ENCODE measurements around the gene KRT222.

KRT222 gene

DNA sequence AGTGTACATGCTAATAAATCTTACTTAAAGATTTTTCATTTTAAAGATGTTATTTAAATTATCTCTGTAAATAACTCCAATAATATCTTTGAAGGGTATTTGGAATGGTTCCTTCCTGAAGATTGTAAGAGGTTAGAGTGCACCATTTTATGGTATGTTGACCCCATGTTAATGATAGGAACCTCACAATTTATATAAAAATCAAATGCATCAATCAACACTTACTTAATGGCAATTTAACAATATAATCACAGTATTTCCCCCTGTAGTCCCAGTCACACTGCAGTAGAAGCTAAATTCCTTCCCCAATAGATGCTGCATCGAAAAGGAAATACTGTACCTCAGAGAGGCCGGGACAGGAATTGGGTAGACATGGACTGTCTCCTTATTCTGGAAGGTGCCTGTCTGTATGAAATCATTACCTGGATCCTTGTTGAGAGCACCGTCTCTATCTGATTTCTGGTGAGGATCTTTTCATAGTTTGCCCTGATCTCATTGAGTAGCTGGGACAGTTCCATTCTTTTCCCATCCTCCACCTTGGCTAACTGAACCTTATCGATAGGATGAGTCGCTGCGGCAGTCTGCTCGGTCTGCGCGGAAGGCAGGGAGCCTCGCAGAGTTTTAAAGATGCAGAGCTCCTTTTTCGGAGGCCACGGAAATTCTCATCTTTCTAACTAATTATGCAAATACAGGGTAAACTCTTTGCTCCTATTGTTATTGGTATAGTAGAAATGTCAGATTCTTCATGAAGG lies at the start of gene KRT222:
KRT222 (minus strand) TSS at position 596 of the 752 bp plus-strand sequence; CDS start at position 518, 78 bp downstream.
- DNase-seq = no peak

DNA sequence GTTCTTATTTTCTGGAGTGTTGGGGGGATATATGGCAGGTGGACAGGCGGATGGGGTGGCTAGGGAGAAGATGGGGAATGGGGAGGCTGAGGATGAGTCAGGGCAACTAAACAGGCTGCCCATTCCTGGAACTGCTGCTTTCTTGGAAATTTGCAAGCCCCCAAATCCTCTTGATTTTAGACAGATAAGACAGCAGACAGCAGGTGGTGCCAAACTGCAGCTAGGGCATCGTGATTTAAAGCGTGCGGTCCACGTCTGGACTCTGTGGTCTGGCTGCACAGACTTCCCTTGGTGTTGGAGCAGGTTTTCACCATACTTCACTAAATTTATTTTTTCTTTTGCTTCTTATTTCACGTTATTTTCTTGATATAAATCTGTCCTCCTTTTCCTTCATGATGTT lies 49.5 kb upstream of the KRT222 start:
- DNase-seq = no peak

DNA sequence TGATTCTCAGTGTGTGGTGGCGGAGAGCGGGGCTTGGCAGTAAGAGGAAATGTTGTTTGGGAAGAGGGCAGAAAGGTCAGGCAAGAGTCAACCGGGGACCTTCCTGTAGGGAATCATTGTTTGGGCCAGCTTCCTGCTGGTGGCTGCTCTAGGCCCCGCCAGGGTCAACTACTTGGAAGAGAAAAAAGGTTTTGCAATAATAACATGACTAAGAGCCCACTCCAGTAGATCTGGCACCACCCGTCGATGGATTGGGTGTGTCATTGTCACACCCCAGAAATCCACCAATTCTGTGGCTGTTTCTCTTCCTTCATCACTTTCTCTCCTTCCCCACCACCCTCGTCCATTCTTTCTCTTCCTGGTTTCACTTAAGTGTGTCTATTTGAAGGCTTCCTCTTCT lies 42.8 kb upstream of the KRT222 start:
- no peak for DNase-seq

DNA sequence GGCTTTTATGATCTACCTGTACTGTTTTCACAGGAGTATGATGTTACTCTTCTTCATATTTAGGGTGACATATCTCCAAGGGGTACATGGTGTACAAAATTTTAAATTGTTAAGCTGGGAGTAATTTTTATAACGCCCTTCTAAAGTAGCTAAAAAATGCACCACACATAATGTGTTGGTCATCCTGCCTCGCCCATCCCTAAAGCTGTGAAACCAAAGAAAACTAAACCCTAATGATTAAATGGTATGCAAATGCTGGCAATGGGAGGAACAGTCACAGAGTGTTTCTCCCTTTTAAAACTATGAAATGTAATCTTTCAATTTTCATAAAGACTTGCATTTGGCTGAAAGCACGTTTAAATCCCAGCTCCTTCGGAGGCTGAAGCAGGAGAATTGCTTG lies 40.6 kb upstream of the KRT222 start:
- DNase-seq = no peak

DNA sequence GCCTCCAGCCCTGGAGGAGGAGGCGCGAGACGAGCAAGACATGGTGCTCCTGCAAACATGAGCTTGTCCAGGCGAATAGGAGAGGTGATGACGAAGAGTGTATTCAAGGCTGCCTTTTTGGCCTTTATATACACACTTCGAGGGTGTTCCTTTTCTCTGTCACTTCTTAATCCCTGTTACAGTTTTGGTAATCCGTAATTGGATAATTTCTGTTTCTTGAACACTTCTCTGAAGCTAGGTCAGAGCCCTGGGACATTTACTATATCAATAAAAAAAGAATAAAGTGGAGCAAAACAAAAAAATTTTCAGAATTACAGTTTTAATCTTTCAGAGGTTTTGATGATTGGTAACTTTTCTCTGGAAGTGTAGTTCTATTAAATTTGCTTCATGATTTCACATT lies 38.7 kb upstream of the KRT222 start, which contains the start of gene KRT24:
KRT24 (minus strand) TSS at position 101 of the 400 bp plus-strand sequence; CDS start at position 42, 59 bp downstream.
- no peak for DNase-seq

DNA sequence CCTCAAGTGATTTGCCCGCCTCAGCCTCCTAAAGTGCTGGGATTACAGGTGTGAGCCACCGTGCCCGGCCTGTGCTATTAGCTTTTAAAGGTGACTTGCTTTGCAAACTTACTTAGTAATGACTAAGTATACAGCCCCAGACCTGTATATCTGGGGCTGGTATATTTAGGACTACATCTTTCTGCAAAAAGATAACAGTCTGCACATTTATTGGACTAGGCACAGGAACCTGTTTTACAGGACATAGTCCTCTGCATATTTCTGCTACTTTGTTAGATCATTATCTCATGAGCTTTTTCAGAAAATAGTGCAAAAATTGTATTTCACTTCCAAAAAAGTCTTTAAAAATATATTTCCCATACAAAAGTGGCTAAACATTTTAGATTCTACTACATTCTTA lies 37.3 kb upstream of the KRT222 start:
- no peak for DNase-seq

DNA sequence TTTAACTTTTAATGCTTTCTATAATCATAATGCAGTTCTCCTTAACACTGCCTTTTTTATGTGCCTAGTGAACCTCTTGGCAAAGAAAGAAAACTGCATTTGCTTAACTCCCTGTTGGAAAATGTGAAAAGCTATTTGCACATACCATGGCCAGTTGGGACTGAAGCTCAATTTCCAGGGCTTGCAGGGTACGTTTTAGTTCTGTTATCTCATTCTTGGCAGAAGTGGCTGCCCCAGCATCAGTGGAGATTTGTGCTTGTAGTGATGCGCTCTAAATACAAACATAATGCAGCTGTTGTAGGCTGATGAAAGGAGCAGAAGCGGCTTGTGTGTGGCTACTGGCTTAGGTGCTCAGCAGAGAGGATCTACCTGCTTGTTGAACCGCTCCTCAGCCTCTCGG lies 34.9 kb upstream of the KRT222 start:
- no peak for DNase-seq

DNA sequence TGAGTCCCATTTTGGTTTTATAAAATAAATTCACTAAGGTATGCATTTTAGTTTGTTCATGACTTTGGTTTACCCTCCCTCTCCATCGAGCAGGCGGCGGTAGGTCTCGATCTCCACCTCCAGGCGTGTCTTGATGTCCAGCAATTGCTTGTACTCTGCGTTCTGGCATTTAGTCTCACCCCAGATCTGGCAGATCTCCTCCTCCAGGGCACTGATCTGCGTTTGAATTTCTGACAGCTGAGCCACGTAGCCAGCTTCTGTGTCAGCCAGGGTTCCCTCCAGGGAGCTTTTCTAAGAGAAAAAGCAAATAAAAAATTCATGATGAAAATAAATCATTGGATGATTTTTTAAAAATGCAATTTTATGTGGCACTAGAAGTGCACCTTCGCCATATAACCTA lies 34.4 kb upstream of the KRT222 start:
- DNase-seq = no peak

DNA sequence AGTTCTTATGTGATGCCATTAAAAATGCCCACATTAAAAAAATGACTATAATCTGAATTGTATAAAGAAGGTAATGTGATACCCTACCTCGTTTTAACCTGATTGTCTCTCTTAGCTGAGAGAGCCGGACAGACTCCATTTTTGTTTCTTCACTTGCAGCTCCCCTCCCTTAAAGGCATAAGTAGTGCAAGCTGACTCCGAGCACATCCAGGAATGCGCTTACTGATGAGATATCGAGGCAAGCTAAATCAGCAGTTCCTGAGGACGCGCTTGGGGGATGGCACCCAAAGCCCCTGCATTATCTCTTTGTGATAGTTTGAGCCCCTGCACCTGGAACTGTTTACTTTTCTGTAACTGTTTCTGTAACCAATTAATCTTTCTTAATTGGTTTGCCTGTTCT lies 32.3 kb upstream of the KRT222 start:
- no peak for DNase-seq

DNA sequence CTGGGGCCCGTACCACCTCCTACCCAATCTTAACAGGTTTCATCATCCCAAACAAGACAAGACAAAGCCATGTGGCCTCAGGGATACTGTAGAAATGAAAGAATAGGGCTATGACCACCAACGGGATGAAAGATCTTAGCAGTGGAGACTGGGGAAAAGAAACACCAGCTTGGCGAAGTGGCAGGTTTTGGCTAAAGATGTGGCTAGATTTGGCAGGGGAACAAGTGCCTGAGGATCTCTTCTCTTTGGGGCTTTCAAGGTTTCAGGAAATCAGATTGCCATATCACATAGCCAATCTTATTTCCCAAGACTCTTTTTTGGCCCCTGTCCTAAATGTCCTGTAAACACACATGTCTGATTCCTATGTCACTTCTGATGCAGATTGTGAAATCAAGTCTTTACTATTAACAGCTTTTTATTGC lies 31.7 kb upstream of the KRT222 start:
- DNase-seq = no peak

DNA sequence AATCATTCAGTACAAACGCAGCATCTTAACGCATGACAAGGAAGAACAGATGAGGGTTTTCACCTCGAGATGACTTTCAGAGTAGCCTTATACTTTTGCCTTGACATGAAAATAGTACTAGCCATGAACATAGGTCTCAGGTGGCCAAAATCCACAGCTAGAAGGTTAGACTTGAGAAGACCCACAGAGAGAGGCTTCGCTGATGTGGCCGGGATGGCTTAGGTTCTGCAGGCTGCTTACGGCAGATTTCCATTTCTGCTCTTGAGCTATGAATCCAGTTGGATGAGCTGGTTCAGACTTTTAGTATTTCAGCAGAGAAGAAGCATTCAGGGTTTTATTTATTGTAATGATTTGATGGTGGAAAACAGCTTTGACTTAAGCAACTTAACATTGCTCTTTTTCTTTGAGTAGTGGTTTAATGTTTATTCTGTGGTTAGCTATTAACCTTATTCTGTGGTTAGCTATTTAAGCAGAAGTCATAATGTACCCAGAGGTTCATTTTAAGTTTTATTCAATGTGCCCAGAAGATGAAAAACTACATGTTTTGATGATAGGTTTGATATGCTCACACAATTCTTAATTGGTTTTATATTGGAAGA lies 31.0 kb upstream of the KRT222 start:
- DNase-seq = peak; percentile 30

DNA sequence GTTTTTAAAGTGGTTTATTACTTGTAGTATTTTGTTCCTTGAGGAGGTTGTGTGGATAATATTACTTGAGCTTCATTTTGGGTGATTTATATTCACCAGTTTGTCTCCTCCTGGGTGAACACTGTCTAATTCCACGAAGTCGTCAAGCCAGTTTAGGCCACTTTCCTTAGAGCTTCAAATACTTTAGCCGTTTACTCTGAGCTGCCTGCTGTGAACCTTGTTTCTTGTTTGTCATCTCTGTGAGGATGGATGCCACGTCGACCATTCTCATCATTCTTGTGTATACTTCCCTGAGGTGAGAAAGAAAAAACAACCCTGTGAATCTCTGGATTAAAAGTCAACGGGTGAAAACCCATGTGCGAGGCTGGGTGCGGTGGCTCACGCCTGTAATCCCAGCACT lies 29.6 kb upstream of the KRT222 start:
- no peak for DNase-seq

DNA sequence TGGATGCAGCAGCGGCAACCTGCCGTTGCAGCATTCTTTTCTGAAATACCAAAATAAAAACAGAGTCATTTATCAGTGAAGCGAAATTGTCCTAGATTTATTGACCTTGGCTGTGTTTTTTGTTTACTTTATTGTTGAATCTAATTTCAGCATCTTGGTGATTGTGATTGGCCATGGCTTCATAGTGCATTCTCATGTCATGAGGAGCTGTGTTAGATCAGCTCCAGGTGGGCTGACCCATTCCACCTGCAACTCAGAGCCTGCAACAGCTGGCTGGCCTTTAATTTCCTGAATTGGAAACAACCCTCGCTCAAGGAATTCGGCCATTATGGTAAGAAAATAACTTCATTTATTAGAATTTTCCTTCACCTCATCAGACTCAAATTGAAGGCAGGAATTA lies 22.1 kb upstream of the KRT222 start:
- DNase-seq = no peak

DNA sequence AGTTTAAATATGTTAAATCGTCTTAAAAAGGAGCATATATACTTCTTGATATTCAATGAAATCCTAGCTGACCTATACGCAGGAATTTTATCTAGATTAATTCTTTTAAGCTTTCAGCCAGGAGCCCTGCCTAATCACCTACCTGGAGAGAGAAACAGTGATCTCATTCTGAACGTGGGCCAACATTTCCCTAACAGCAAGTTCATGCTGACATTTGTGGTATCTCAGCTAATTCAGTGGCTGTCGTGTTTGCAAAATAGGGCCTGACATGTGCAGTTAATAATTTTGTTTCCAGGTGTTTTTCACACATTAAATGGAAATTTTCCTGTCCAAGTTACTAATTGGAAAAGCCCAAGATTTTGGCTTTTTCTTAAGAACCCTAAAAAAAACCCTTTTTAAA lies 21.2 kb upstream of the KRT222 start:
- DNase-seq = no peak

DNA sequence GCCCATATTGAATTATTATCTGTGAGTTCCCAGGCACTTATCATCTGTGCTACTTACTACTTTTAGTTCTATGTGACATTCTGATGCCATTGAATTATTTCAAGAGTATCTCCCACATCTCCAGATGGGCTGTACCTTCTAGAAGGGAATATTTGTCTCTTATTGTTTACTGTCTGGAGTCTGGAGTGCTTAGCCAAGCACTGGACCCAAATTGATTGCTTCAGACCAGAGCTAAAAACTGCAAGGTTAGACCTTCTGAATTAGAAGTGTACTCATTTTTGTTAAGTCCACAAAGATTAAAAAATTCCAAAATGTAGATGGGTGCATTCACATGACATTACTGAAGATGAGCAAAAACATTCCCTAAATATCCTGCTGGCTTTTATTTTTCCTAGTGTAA lies 16.0 kb upstream of the KRT222 start:
- DNase-seq = no peak

DNA sequence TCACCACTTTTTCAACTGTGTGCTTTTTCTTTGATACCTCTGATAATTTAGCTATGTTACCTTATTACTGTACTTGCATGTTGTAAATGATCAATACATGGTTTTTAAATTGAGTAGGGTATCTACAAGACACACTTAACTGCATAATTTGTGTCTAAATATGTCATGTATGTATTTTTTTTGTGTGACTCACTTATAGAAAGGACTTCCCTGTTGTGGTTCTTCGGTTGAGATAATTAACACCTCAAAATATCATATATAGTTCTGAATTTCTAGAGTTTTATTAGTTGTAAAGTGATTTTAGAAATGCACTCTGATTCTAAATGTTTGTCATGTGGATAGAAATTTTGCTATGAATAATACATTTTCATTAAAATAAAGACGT lies 14.5 kb upstream of the KRT222 start:
- DNase-seq = no peak

DNA sequence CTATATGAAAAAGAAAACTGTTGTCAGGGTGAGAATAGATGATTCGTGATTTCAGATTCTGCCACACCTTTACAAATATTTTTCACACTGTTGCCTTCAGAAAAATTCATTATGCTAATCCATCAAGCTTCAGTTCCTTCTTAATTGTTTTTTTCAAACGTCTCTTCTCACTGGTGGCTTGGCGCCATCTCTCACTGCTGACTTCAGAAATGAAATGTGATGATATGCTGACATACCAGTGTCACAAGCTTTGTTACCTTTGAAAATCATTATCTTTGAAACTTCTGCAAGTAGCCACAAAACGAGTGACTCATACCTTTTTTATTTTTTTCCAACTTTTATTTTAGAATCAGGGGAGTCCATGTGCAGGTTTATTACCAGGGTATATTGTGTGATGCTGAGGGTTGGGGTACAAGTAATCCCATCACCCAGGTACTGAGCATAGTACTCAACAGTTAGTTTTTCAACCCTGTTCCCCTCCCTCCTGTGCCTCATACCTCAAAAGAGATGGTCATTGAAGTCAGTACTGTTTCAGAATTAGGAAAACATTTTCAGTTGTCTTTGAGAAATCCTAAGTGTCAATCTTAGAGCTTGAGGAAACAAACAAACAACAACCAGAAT lies 14.0 kb upstream of the KRT222 start:
- DNase-seq = no peak

DNA sequence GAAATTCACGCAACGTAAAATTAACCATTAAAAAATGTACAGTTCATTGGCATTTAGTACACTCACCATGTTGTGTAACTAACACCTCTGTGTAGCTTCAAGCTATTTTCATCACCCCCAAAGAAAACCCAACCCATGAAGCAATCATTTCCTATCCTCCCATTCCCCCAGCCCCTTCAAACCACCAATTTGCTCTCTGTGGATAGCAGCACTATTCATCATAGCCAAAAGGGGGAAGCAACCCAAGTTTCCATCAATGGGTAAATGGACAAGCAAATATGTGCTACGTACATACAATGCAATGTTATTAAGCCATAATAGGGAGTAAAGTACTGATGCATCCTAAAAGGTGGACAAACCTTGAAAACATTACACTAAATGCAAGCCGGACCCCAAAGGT lies 10.9 kb upstream of the KRT222 start:
- DNase-seq = no peak

DNA sequence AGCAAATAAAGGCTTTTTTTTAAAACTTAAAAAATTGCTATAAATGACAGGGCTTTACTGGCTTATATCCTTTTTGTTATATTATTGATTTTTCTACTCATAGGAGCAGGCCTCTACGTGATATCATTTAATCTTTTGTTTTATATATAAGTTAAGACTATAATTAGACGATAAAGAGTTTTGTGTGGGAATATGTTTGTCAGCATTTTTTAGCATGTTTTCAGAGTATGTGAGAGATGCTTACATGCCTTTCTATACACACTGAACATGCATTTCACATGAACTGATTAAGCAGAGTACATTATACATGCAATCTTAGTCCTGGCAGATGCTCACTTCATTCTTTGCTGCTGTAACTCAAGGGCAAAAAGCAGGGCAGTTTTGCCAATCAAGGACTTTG lies 7.7 kb upstream of the KRT222 start:
- DNase-seq = no peak

DNA sequence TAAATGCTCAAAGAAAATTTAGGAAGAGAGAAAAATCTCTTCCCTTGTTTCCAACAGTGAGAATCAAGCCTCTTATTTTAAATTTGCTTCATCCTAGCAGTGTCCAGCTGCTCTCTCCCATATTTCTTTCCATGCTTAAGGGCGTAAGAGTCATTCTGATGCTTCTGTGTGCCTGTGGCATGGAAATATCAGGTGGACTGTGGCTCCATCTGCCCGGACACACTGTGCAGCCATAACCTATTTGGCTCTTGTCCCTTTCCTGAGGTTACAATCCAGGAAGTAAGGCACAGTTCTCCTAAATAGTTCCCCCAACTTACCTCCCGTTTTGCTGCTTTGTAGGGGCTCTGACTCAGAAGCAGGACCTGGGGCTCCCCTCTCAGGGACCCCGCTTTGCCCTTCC lies 6.3 kb upstream of the KRT222 start:
- no peak for DNase-seq

DNA sequence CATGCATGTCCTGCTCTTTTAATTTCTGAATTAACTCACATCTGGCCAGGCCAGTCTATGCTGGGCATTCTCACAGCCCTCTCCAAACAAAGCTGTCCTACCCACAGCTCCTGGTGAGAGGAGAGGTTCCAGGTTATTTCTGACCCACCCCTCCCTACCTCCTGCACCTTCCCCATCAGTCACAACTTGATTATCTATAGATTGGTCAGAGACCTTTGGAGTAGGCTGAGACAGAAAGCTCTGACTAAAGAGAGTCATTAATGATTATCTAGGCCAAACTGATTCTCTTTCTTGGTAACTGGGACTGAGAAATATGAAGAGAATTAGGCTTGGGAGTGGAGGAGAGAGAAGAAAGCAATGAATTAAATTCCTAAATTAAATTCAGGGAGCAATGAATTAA lies 1.4 kb upstream of the KRT222 start:
- no peak for DNase-seq

DNA sequence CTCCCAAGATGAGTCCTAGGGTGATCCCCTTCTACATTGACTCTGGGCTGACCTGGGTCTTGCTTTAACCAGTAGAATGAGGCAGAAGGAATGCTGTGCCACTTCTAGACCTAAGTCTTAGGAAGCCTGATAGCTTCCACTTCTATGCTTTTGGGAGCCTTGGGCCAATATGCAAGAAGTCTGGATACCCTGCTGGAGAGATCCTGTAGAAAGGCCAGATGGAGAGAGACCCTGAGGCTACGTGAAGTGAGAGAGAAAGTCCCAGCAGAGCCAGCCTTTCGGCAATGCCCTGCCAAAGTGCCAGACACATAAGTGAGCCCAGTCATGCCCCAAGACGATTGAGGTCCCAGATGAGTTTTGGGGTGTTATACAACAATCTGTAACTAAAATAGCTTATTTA lies 1.7 kb downstream of the KRT222 start:
- no peak for DNase-seq

DNA sequence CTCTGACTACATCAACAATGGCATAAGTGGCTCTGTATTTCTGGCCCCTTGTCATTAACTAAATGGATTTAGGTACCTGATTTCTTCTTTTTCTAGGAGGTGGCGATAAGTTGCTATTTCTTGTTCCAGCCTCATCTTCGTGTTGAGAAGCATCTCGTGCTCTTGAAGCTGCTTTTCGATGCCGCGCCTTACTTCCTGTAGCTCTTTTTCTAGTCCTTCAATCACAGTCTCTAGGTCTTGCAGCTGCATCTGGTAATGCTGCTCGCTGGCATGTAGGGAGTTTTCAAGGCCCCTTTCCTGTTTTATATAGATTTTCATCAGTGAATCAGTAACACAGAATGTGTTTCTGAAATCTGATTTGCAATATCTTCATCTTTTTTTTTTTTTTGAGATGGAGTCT lies 5.1 kb downstream of the KRT222 start:
- DNase-seq = no peak

DNA sequence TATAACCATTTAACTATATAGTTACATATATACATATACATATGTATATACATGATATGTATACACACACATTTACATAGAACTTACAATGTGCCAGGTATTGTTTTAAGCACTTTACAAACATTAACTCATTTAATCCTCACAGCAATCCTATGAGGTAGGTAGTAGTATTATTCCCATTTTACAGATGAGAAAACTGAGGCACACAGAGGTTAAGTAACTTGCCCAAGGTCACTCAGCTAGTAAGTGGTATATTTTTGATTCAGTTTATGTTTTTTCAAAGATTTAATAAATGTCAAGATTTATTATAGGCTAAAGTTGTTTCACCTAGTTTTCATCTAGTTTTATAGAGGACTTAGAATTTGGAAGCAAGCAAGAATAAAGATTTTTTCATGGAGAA lies 6.6 kb downstream of the KRT222 start:
- DNase-seq = no peak

DNA sequence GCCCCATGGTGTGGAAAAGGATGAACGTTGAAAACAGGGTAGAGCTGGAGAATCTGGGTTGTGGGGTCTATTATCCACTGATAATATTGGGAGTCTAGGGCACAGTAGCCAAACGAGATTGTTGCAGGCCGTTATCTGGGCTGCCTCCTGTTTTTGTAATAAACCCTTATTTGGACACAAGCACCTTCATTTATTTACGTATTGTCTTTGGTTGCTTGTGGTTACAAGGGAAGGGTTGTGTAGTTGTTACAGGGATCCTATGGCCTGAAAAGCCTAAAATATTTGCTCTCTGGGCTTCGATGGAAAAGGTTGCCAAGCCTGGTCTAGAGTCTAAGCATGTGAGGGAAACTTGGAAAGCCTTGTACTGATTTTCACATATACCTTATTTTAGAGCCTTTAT lies 13.0 kb downstream of the KRT222 start:
- no peak for DNase-seq
